Ascending aorta (tissue), 2 donors: Measurements from ENCODE around the gene DGCR6L. TPM values are rescaled to one million over a fixed set of nuclear protein-coding genes. Genes with fewer than 3 reads are reported as not detected.
"Not testable (repeated sequence)": the region's sequence is repeated elsewhere in the genome, so short reads cannot be mapped to it uniquely, and the experiment has no call there.

ENCODE experiments used
- DNase-seq, 2 donors: peaks; one replicate each; pipeline ENCODE4 v3.0.0-alpha.2; 2019; ENCODE audit warnings: low spot score in 2 of 2
- H3K27ac ChIP-seq, 2 donors: fragments of 200-600 bp; sonication (generic); one replicate each; pipeline ENCODE4 v1.5.1; 2016 to 2017; ENCODE audit warnings: mild to moderate bottlenecking in 1 of 2
- H3K27me3 ChIP-seq: fragments of 200-600 bp; sonication (generic); one replicate; pipeline ENCODE4 v1.5.1; 2017
- H3K36me3 ChIP-seq, 2 donors: fragments of 200-600 bp; sonication (generic); one replicate each; pipeline ENCODE4 v1.5.1; 2016
- H3K4me1 ChIP-seq, 2 donors: fragments of 200-600 bp; sonication (generic); one replicate each; pipeline ENCODE4 v1.5.1; 2016 to 2017; ENCODE audit warnings: mild to moderate bottlenecking in 1 of 2
- H3K4me3 ChIP-seq, 2 donors: fragments of 200-600 bp; sonication (generic); one replicate each; pipeline ENCODE4 v1.5.1; 2016 to 2017; ENCODE audit warnings: mild to moderate bottlenecking in 1 of 2
- H3K9me3 ChIP-seq, 2 donors: fragments of 200-600 bp; sonication (generic); one replicate each; pipeline ENCODE4 v1.5.1; 2016
- CTCF ChIP-seq, 3 experiments: fragments of 200-600 bp in 2 of 3; fragments of 450-650 bp in 1 of 3; sonication (generic) in 2 of 3; IDR thresholded peaks; one replicate each; pipeline ENCODE4 v1.5.1; 2016 to 2019; ENCODE audit warnings: antibody characterized with exemption in 3 of 3, mild to moderate bottlenecking in 1 of 3, moderate library complexity in 1 of 3
- intact Hi-C: fragments of 100-400 bp; cut with DNase I; formaldehyde crosslinking; loops from one replicate; pipeline ENCODE4 v1.15.1; 2023
- total RNA-seq: library from RNA; depleted of rRNA; stranded (reverse); fragments of >200 nt; gene quantifications from one replicate; pipeline ENCODE4 v1.1.0, GENCODE V29; 2016

DGCR6L gene
- total RNA-seq, 1 donor from 2014 or later = 42.1 TPM

GRCh38 chr22:20273758-20274181 lies 46.1 kb downstream of the DGCR6L start:
- no peak for TF ChIP-seq CTCF (IDR thresholded peaks at IDR 0.05)
- intact Hi-C loops = no loop called here
- DNase-seq = no peak
- Histone ChIP-seq H3K27ac (no peak overlapping the region), H3K36me3 (no peaks in the 10 kb centered on the region), H3K27me3 (no peaks in the 10 kb centered on the region), H3K9me3 (no peaks in the 10 kb centered on the region), H3K4me1 (no peaks in the 10 kb centered on the region), H3K4me3 (no peak overlapping the region)

DNA sequence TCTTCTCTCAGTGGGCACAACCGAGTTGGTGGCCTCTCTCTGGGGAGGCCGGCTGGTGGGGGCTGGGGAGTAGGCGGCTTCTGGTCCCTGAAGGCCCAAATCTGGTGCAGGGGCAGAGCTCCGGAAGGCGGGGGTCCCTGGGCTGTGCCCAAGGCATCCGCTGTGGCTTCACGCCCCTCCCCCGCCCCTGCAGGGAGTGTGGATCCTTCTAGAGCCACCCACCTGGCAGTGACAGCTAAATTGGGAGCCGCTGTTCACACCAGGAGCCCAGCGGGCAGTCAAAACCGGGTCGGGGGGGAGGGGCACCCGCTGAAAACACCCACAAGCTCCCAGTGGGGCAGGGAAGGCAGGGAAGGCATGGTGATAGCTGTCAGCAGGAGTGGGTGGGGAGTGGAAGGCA lies 47.2 kb downstream of the DGCR6L start:
- Histone ChIP-seq H3K4me1 (peaks cover 5 to 6% of the 10 kb centered on the region in 2 donors), H3K27me3 (no peaks in the 10 kb centered on the region), H3K4me3 (no peak overlapping the region), H3K9me3 (no peaks in the 10 kb centered on the region), H3K27ac (no peak overlapping the region), H3K36me3 (no peaks in the 10 kb centered on the region)
- no peak for DNase-seq
- no peak for TF ChIP-seq CTCF (IDR thresholded peaks at IDR 0.05)
- intact Hi-C loops = no loop called here

GRCh38 chr22:20272174-20272573 lies 47.7 kb downstream of the DGCR6L start:
- Histone ChIP-seq H3K27me3 (no peaks in the 10 kb centered on the region), H3K9me3 (no peaks in the 10 kb centered on the region), H3K4me1 (peaks cover 10 to 11% of the 10 kb centered on the region in 2 donors), H3K4me3 (no peak overlapping the region), H3K36me3 (no peaks in the 10 kb centered on the region), H3K27ac (no peak overlapping the region)
- TF ChIP-seq CTCF (IDR thresholded peaks at IDR 0.05) = no peak
- intact Hi-C loops = no loop called here
- DNase-seq = no peak

DNA sequence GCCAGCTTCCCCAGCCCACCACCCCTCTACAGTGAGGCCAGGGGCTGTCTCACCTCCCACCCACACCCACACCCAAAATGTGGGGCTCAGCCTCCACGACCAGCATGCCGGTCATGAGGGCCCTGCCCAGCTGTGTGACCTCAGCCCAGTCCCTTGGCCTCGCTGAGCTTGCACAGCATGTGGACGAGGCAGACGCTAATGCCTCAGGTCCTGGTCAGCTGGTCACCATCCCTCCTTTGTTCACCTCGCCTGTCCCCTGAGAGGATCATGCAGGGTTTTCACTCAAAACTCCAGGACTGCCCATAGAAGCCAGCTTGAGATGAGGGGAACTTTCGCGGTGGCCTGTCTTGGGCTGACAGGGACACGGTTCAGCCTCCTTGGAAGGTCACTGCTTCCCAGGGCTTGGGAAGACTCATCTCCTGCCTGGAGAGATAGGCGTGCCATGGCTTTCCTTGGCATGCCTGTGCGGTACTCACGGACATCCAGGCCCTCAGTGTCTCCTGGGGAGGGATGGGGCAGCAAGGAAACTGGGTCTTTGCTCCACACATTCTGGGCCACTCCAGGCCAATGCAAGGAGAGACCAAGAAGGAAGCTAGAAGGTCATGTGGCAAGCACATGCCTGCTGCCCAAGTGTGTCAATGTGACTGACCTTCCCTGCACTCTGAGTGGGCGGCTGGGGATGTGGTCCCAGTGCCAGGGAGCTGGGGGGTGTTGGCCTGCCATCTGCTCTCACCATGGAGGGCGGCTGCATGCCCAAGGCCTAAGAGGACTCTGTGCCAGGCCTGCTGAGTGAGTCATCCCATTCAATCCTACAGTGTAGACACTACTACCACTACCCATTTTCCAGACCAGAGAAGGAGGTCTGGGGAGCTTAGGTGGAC lies 48.5 kb downstream of the DGCR6L start:
- H3K27ac ChIP-seq = no peak overlapping the region
- intact Hi-C loops = no loop called here
- no peaks in the 10 kb centered on the region for H3K36me3 ChIP-seq
- no peak for TF ChIP-seq CTCF (IDR thresholded peaks at IDR 0.05)
- H3K4me1 ChIP-seq = peaks cover 10 to 11% of the 10 kb centered on the region in 2 donors
- no peak overlapping the region for H3K4me3 ChIP-seq
- DNase-seq = no peak
- H3K9me3 ChIP-seq = no peaks in the 10 kb centered on the region
- no peaks in the 10 kb centered on the region for H3K27me3 ChIP-seq

DNA sequence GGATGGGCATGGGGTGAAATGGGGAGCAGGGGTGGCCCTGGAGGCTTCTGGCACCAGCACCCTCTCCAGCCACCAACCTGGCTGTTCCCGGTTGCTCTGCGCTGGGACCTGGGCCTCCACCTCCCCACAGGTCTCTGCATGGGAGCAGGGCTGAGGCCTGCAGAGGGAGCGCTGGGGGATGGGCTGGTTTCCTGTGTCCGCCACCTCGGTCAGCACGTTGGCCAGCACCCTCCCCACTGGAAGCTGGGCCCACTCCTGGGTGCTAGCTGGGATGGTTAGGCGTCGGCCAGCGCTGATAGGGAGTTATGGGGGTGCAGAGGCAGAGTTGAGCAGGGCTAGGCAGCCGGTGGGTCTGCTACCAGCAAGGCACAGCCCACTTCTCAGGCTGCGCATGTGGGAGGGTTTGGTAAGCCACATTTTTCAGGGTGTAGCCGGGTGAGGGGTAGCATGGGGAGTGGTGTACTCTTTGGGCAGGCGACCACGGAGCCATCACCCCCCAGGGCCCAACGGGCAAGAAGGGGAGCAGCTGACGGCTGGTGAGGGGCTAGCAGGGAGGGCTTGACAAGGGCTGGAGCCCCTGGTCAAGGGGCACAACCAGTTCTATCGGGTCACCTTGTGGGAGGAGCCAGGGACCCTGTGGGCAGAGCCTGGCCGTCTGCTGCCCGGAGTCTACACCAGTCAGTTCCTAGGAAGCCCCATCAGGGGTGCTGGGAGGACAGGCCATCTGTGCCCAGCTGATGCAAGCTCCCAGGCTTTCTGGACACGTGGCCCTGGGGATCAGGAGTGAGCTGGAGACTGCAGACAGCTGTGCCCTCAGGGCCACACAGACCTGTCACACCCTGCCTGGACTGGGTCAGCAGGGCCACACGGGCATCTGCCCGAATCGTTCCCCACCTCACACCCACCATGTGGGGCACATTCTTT lies 49.4 kb downstream of the DGCR6L start:
- intact Hi-C loops, H3K27ac ChIP-seq, H3K36me3 ChIP-seq, H3K4me3 ChIP-seq, H3K9me3 ChIP-seq, H3K27me3 ChIP-seq, DNase-seq: not testable (repeated sequence)
- peaks cover 10 to 11% of the 10 kb centered on the region in 2 donors for H3K4me1 ChIP-seq

DNA sequence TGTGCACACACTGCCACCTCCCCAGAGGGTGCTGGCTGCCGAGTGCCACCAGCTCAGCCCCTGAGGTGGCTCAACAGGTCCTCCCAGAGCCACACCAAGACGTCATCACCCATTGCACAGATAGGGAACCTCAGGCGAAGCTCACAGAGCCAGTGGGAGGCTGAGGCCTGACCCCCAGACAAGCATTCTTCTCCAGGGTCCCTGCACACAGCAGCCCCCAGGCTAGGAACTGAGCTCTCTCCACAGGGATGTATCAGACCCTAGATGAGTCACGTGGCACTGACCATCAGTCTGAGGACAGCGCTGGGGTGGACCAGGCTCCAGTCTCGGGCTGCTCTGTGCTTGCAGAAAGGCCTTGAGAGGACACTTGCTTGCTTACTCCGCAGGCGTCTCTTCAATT lies 50.2 kb downstream of the DGCR6L start:
- not testable (repeated sequence) for H3K27me3 ChIP-seq, H3K4me3 ChIP-seq, DNase-seq, H3K36me3 ChIP-seq, H3K9me3 ChIP-seq, H3K27ac ChIP-seq
- intact Hi-C loops = loop anchor here (5.0 kb wide), 1 partner anchor 57 kb away; no protein-coding TSS in a partner anchor
- H3K4me1 ChIP-seq = peaks cover 10 to 11% of the 10 kb centered on the region in 2 donors

GRCh38 chr22:20269201-20269600 lies 50.7 kb downstream of the DGCR6L start:
- not testable (repeated sequence) for H3K9me3 ChIP-seq, H3K27ac ChIP-seq, H3K4me3 ChIP-seq, DNase-seq, H3K36me3 ChIP-seq, H3K27me3 ChIP-seq
- peaks cover 10 to 11% of the 10 kb centered on the region in 2 donors for H3K4me1 ChIP-seq
- intact Hi-C loops = loop anchor here (5.0 kb wide), 1 partner anchor 57 kb away; no protein-coding TSS in a partner anchor
